HG03571 (cell line): ENCODE results near the gene ODAD3.
"Not testable (repeated sequence)": the region's sequence is repeated elsewhere in the genome, so short reads cannot be mapped to it uniquely, and the experiment has no call there.

Experiments
- ATAC-seq: cut with Tn5 transposase; IDR thresholded peaks from one replicate; pipeline ENCODE4 v1.9.1; 2021; ENCODE audit not compliant: unreplicated experiment

The ODAD3 gene

GRCh38 chr19:11460207-11460606 lies 25.3 kb upstream of the ODAD3 start:
- ATAC-seq = no peak

- not testable (repeated sequence) for ATAC-seq
Measured at GRCh38 chr19:11458912-11459311, 24.0 kb upstream of the ODAD3 start.

- no peak for ATAC-seq
Measured at GRCh38 chr19:11458236-11458900, 23.4 kb upstream of the ODAD3 start.

GRCh38 chr19:11457831-11458230 lies 22.9 kb upstream of the ODAD3 start:
- no peak for ATAC-seq

GRCh38 chr19:11457115-11457514 lies 22.2 kb upstream of the ODAD3 start:
- no peak for ATAC-seq

GRCh38 chr19:11456659-11457058 lies 21.7 kb upstream of the ODAD3 start:
- ATAC-seq = no peak

- not testable (repeated sequence) for ATAC-seq
Measured at GRCh38 chr19:11455233-11455554, 20.3 kb upstream of the ODAD3 start.

GRCh38 chr19:11453468-11454341 lies 18.8 kb upstream of the ODAD3 start:
- no peak for ATAC-seq

- ATAC-seq = no peak
Measured at GRCh38 chr19:11452620-11453310, 17.8 kb upstream of the ODAD3 start.

GRCh38 chr19:11451871-11452619 lies 17.1 kb upstream of the ODAD3 start:
- no peak for ATAC-seq

- no peak for ATAC-seq
Measured at GRCh38 chr19:11451327-11451870, 16.5 kb upstream of the ODAD3 start.

- ATAC-seq = no peak
Measured at GRCh38 chr19:11450570-11451326, 15.8 kb upstream of the ODAD3 start.

- ATAC-seq = no peak
Measured at GRCh38 chr19:11448923-11449554, 14.1 kb upstream of the ODAD3 start.

GRCh38 chr19:11448410-11448809 lies 13.5 kb upstream of the ODAD3 start:
- no peak for ATAC-seq

- no peak for ATAC-seq
Measured at GRCh38 chr19:11447347-11448262, 12.7 kb upstream of the ODAD3 start.

GRCh38 chr19:11446652-11447301 lies 11.9 kb upstream of the ODAD3 start:
- no peak for ATAC-seq

- ATAC-seq = no peak
Measured at GRCh38 chr19:11446271-11446651, 11.3 kb upstream of the ODAD3 start.

GRCh38 chr19:11445141-11445540 lies 10.2 kb upstream of the ODAD3 start:
- no peak for ATAC-seq
